GM18517 (cell line): ENCODE data around the gene COCH.
A peak's percentile ranks its signal among the peaks of the same experiment; 100 is the strongest.
"Not testable (repeated sequence)": the region's sequence is repeated elsewhere in the genome, so short reads cannot be mapped to it uniquely, and the experiment has no call there.

Experiments
- ATAC-seq: cut with Tn5 transposase; IDR thresholded peaks from one replicate; pipeline ENCODE4 v1.9.1; 2021; ENCODE audit warnings: mild to moderate bottlenecking, moderate library complexity; ENCODE audit not compliant: unreplicated experiment

Gene COCH

GRCh38 chr14:30874999-30875787 is 834 bp downstream of the COCH start:
- peak; percentile 39 for ATAC-seq

- no peak for ATAC-seq
Measured at GRCh38 chr14:30875788-30876053, 1.4 kb downstream of the COCH start.

GRCh38 chr14:30876692-30877091 is 2.3 kb downstream of the COCH start:
- ATAC-seq: no peak

- no peak for ATAC-seq
Measured at GRCh38 chr14:30882431-30882830, 8.1 kb downstream of the COCH start.

- no peak for ATAC-seq
Measured at GRCh38 chr14:30883508-30884294, 9.3 kb downstream of the COCH start.

DNA sequence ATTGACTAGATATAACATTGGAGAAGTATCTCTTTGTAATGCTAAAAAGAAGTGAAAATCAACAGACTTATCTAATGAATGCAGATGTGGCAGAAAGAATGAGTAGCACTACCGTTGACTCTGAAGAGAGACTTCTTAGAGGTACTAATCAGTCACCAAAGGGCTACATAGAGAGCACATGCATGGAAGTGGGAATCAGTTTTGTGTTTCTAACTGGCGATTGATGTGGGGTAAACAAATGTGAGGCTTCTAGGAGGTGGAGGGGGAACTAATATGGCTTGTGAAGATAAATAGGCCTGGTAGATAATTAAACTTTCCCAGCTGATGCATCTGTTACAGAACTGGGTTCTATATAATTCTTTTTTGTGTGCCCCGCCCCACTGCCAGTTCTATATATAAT is 10.5 kb downstream of the COCH start:
- no peak for ATAC-seq

DNA sequence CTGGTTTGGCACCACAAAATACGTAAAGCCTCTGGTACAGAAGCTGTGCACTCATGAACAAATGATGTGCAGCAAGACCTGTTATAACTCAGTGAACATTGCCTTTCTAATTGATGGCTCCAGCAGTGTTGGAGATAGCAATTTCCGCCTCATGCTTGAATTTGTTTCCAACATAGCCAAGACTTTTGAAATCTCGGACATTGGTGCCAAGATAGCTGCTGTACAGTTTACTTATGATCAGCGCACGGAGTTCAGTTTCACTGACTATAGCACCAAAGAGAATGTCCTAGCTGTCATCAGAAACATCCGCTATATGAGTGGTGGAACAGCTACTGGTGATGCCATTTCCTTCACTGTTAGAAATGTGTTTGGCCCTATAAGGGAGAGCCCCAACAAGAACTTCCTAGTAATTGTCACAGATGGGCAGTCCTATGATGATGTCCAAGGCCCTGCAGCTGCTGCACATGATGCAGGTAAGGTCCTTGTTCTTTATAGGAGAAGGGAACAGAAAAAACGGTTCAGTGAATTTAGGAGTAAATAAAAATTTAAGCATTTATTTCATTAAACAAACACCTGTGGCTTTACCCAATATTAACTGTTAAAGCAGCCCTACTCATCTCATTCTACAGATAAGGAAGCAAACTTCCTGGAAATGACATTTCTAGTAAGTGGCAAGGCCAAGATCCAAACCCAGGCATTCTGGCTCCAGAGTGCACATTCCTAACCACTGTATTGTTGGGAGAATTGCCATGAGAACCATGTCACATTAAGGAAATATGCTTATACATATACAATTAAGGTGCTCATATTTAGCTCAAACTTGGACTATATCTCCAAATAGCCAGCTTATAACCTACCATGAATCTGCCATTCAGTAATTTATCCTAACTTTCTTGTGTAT is 11.7 kb downstream of the COCH start:
- no peak for ATAC-seq

- ATAC-seq: no peak
Measured at GRCh38 chr14:30888480-30889243, 14.3 kb downstream of the COCH start.

DNA sequence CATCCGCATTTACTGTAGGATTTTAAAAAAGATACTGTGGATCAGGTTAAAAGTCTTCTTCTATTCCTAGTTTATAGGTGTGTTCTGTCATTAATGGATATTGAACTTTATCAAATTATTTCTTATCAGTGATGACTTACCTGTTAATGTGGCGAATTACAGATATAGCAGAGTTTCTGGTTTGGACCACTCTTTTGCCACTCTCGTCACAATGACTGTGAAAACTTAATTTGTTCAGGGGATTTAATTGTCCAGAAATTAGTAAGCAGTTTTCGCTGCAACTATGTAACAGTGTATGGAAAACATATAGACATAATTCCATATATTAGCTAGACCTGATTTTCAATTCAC is 14.9 kb downstream of the COCH start:
- ATAC-seq: no peak

DNA sequence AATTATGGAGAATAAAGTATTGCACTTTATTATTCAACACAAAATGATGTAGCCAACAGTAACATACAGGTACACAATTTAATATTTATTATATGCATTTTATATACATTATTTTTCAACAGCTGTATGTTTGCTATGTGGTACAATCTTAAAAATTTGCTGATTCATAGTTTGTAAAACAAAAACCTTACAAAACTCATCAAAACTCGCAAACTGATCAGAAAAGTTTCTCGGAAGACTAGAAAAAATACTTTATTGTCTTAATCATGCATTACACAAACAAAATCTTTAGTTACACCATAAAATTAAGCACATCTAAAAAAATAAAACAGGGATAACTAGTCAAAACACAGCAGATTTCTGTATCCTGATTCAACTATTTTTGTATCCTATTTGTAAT is 19.5 kb downstream of the COCH start:
- no peak for ATAC-seq

- ATAC-seq: no peak
Measured at GRCh38 chr14:30894923-30895515, 20.7 kb downstream of the COCH start.

DNA sequence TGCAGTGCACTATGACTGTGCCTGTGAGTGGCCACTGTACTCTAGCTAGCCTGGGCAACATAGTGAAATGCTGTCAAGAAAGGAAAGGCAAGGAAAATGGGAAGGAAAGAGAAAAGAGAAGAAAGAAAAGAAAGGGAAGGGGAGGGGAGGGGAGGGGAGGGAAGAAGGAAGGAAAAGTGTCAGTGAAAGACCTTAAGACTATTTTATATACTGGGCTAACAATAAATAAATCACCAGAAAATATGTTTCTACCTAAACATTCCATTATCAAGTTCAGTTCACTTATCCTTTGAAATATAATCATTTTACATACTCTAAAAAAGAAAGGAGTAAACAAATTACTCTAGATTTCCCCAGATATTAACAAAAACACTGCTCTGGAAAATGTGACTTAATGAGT is 22.1 kb downstream of the COCH start:
- ATAC-seq: no peak

DNA sequence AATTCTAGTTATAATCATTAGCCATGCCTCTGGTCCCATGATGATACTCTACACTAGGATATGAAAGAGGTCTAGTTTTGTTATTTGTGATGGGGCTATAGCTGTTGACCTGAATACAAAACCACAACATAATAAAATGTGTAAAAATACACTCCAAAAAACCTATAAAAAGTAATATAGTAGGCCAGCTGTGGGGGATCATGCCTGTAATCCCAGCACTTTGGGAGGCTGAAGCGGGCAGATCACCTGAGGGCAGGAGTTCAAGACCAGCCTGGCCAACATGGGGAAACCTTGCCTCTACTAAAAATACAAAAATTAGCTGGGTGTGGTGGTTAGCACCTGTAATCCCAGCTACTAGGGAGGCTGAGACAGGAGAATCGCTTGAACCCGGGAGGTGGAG is 22.8 kb downstream of the COCH start:
- ATAC-seq: not testable (repeated sequence)

DNA sequence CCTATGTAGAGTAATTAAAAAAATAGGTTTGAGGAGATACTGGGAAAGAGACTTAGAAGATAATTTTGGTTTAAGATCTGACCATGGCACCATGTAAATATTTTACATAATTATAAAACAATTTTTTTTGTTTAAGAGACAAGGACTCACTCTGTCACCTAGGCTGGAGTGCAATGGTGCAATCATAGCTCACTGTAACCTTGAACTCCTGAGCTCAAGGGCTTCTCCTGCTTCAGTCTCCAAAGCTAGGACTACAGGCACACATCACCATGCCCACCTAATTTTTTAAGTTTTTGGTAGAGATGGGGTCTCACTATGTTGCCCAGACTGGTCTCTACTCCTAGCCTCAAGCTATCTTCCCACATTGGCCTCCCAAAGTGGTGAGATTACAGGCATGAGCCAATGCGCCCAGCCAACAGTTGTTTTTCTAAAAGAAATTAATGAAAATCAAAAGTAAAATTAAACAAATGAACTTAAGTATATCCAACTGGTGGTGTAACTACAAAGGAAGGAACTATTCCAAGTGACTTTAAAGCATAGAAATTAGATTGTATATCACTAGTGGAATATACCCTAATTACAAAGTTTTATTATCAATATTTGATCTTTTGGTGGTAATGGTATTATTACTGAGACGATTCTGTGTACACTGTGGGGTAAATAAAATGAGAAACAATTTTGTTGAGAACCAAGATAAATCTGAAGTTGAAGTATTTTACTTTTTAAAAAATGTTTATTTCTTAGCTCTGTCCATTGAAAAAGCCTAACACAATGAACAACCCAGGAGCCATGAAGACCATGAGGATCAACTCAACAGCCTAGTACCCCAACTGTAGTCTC is 29.1 kb downstream of the COCH start:
- no peak for ATAC-seq

GRCh38 chr14:30906752-30907658 is 32.6 kb downstream of the COCH start:
- ATAC-seq: no peak

DNA sequence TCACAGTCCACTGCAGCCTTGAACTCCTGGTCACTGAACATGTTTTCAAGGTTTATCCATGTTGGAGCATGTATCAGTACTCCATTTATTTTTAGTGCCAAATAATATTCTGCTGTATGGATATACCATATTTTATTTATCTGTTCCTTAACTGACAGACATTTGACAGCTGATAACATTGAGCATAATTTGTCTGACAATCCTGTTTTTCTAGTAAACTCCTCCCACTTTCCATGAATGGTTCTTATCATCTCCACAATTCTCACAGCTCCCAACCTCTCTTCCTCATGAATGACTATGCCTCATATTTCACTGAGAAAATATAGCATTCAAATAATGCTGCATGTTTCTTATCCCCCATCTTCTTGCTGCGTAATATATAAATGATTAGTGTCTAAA is 33.3 kb downstream of the COCH start:
- ATAC-seq: no peak

- no peak for ATAC-seq
Measured at GRCh38 chr14:30908826-30909225, 34.5 kb downstream of the COCH start.

DNA sequence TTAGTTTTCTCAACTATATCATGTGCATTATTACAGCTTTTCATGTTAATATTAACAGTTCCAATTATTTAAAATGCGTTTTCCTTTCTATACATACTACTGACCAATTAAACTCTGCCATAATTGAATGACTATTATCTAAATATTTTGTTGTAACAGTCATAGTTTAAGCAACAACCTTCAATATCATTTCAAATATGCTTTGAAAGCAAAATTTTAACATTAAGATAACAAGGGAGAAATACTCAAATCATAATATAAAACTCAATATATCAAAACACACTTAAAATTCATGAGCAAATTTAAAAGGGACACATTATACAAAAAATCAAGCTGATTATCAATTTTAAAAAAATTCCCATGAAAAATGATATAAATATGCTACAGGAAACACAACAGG is 40.5 kb downstream of the COCH start:
- no peak for ATAC-seq

DNA sequence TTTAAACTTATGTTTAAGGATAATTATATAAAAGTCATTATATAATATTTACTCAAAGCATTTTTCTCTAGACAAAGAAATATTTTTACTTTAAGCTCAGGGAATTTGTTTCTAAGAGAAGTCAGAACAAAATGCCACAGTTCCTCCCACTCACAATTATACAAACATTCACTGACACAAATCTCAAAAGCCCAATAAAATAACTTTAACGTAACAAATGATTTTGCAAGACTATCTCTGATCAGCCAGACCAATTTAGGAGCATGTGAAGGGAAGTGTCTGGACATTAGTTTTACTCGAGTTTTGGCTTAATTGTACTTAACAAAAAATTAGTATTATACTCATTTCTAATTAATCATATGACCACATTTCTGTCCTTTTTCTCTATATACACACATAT is 41.2 kb downstream of the COCH start:
- ATAC-seq: no peak
